Omental fat pad (tissue), 4 donors: ENCODE results near the gene SMIM26. TPM values are rescaled to one million over a fixed set of nuclear protein-coding genes. Genes with fewer than 3 reads are reported as not detected.

ENCODE experiments used
- ATAC-seq: fragments of 150-250 bp; one replicate; pipeline ENCODE4 v1.9.1; 2016; ENCODE audit warnings: mild to moderate bottlenecking, moderate library complexity; ENCODE audit not compliant: low FRiP score
- DNase-seq: peaks from one replicate; pipeline ENCODE4 v3.0.0-alpha.2; 2019; ENCODE audit warnings: low spot score
- small RNA-seq: library from RNA; depleted of rRNA; stranded (forward); fragments of <200 nt; gene quantifications from one replicate; pipeline ENCODE3, GENCODE V24; 2016
- total RNA-seq, 4 donors: library from RNA; depleted of rRNA; stranded (reverse); fragments of >200 nt; gene quantifications; one replicate each; pipeline ENCODE4 v1.1.0, GENCODE V29; 2016
- TF ChIP-seq, protein P1 (sequence below), 3 donors: fragments of 450-650 bp; IDR thresholded peaks; one replicate each; pipeline ENCODE4 v1.5.1; 2016 to 2017; ENCODE audit warnings: antibody characterized with exemption in 3 of 3, mild to moderate bottlenecking in 3 of 3, moderate library complexity in 2 of 3

Gene SMIM26
- total RNA-seq, 4 donors from 2014 or later, result 84.2 to 145 (median 113) TPM

DNA sequence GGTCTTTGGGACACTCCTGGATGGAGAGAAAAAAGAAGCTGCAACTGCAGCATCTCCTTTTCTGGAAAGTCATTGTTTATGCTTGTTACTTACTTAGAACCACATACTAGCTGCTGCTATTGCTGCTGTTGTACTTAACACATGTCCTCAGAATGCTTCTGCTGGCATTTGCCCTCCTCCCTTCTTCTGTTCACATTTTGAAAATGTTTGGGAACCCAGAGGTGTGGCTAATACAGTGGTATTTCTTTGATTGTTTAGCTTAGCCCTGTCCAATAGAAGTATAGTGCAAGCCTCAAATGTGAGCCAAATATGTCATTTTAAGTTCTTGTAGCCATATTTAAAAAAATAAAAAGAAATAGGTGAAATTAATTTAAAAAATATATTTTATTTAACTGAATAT is 29.0 kb downstream of the SMIM26 start:
- DNase-seq (no peak), ATAC-seq (no peak)
- TF ChIP-seq, protein P1, sequence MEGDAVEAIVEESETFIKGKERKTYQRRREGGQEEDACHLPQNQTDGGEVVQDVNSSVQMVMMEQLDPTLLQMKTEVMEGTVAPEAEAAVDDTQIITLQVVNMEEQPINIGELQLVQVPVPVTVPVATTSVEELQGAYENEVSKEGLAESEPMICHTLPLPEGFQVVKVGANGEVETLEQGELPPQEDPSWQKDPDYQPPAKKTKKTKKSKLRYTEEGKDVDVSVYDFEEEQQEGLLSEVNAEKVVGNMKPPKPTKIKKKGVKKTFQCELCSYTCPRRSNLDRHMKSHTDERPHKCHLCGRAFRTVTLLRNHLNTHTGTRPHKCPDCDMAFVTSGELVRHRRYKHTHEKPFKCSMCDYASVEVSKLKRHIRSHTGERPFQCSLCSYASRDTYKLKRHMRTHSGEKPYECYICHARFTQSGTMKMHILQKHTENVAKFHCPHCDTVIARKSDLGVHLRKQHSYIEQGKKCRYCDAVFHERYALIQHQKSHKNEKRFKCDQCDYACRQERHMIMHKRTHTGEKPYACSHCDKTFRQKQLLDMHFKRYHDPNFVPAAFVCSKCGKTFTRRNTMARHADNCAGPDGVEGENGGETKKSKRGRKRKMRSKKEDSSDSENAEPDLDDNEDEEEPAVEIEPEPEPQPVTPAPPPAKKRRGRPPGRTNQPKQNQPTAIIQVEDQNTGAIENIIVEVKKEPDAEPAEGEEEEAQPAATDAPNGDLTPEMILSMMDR (IDR thresholded peaks at IDR 0.05), result no peak

DNA sequence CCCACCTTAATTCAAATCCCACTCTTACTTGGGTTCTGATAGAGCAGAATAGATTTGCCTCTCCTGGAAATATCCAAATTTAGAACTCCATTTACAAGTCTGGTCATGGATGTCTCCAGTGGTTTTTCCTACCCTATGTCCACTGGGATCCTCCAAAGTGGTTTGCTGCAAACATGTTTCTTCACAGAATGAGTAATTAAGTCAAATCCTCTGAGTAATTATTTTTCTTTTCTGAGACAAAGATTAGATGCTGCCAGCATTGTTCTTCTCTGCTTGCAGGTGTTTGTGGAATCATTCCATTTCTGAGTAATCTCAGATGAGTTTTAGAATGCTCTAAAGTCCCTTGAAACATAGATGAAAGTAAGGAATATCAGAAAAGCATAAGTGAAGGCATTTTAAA is 42.5 kb downstream of the SMIM26 start:
- ATAC-seq (no peak), DNase-seq (no peak)
- TF ChIP-seq, protein P1 (IDR thresholded peaks at IDR 0.05), result no peak

DNA sequence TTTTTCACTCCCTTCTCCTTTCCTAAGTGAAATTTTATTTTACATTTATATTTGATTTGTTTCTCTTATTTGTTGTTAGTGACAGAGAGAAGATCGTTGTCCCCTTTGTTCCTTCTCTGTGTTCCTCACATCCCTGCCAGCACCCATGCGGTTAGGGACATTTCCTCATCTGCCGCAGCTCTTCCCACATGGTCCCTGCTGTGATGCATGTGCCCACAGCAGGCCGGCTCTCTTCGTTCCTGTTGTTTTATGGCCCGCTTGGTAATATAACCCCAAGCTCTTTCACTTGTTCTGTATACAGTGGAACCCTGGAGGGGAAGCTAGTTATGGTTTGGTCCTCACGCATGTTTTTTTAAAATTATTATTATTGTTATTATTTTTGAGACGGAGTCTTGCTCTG is 44.3 kb downstream of the SMIM26 start:
- ATAC-seq (no peak), DNase-seq (no peak)
- TF ChIP-seq, protein P1 (IDR thresholded peaks at IDR 0.05), result no peak

DNA sequence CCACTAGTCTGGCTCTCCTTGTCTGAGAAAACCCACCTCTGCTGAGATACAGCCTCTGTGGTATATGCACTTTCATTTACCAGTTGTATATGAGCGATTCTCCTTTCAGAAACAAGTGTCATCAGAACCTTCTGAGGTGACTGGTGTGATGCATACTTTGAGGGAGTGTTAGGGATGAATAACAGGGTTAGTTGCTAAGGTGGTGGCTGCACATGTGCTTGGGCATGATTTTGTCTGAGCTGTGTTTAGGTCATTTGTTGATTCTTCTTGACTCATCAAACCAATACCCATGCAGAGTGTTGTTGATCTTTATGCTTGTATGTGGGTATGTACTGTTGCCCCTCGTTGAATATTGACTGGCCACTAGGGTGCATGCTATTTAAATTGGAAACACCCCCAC is 46.3 kb downstream of the SMIM26 start:
- ATAC-seq (no peak), DNase-seq (no peak)
- TF ChIP-seq, protein P1 (IDR thresholded peaks at IDR 0.05), result no peak

DNA sequence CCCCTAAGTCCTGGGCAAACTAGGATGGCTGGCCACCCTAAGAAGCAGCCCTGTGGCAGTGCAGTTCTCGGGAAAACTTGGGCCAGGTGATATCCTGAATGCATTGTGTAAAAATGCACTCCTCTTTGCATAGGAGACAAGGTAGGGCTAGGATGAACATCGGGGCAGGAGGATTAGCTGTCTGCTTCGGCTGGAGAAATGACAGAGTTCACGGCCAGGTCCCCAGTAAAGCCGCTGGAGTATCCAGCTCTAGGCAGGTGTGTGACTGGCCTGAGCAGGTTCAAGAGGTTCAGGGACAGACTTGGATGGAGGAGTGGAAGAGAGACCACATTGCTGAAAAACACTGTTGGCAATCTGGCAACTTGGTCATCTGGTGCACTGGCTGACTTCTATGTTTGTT is 47.0 kb downstream of the SMIM26 start:
- ATAC-seq (no peak), DNase-seq (no peak)
- TF ChIP-seq, protein P1 (IDR thresholded peaks at IDR 0.05), result no peak

DNA sequence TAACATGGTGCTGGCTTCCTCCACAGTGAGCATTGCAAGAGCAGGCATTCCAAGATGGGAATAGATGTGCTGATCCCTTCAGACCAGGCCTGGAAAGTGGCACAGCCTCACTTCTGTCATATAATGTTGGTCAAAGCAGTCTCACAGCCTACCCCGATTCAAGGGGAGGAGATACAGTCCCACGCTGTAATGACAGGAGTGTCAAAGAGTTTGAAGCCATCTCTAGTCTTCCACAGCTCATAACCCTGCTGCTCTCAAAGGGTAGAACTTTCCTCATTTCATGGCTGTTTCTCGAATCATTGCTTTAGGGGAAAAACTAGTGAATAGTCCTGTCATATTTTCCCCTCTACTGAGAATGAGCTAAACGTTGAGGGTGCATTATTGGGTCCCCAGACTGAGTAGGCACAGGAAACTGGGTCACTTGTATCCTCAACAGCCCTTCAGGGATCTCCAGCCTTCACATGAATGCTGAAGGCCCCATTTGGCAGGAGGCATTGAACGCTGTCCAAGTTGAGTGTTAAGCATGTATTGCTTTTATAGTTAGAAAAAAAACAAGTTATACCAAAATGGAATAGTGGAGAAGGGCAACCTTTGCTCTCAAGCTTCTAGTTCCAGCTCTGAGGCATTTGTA is 47.9 kb downstream of the SMIM26 start:
- TF ChIP-seq, protein P1 (IDR thresholded peaks at IDR 0.05), result no peak
- DNase-seq, result no peak
- no peak for ATAC-seq

Small RNA genes lying within 50 kb of the gene (small RNA-seq; reads per million reads assigned to genes)
- gene RN7SL638P, result not detected
- not detected for gene RNU6ATAC34P

Other genes starting within 250 kb of the SMIM26 start
- 1 to 10 TPM; 1.4 to 2.5 (median 2.1) TPM for gene DZANK1, start 100.4 kb upstream of the SMIM26 start, total RNA-seq
- gene POLR3F, start 100.0 kb upstream of the SMIM26 start, total RNA-seq, result 10 to 100 TPM in 1 of 4 donors, 1 to 10 TPM in 3; 6.0 to 10.1 (median 7.7) TPM
- gene RBBP9, start 70.2 kb upstream of the SMIM26 start, total RNA-seq, result 10 to 100 TPM in 2 of 4 donors, 1 to 10 TPM in 2; 7.1 to 14.8 (median 11.8) TPM
- 10 to 100 TPM; 35.5 to 44.6 (median 38.5) TPM for gene SEC23B, start 59.5 kb upstream of the SMIM26 start, total RNA-seq
- 10 to 100 TPM; 20.6 to 35.7 (median 26.7) TPM for gene DTD1, start 20.6 kb downstream of the SMIM26 start, total RNA-seq
- not detected for gene SCP2D1, start 246.4 kb downstream of the SMIM26 start, total RNA-seq